Natural killer cell (primary cell): ENCODE measurements around the gene GPBP1. TPM values are rescaled to one million over a fixed set of nuclear protein-coding genes. Genes with fewer than 3 reads are reported as not detected.

Experiments used
- ATAC-seq, 3 donors: fragments of 150-1000 bp in 2 of 3; fragments of 200-7000 bp in 1 of 3; cut with Tn5 transposase; 1 replicate in 1 of 3; 2 replicates in 2 of 3; pipeline ENCODE4 v1.10.0; 2021; ENCODE audit warnings: mild to moderate bottlenecking in 2 of 3, moderate library complexity in 2 of 3
- DNase-seq, 2 donors: peaks; one replicate each; pipeline versions ENCODE4 v3.0.0 to v3.0.0-alpha.2; 2013 to 2021; ENCODE audit warnings: mixed read lengths in 1 of 2
- H3K27ac ChIP-seq: one replicate; pipeline ENCODE4 v1.5.1; 2013; ENCODE audit warnings: mild to moderate bottlenecking, low read length
- H3K27me3 ChIP-seq: one replicate; pipeline ENCODE4 v1.6.1; 2013; ENCODE audit warnings: low read length; ENCODE audit not compliant: control insufficient read depth, insufficient read depth
- H3K36me3 ChIP-seq: one replicate; pipeline ENCODE4 v1.6.1; 2013; ENCODE audit warnings: low read length; ENCODE audit not compliant: control insufficient read depth, insufficient read depth
- H3K4me1 ChIP-seq: one replicate; pipeline ENCODE4 v1.6.1; 2013; ENCODE audit warnings: low read length; ENCODE audit not compliant: control insufficient read depth, insufficient read depth
- H3K4me3 ChIP-seq: one replicate; pipeline ENCODE4 v1.5.1; 2013; ENCODE audit warnings: low read length
- H3K9me3 ChIP-seq: one replicate; pipeline ENCODE4 v1.6.1; 2013; ENCODE audit warnings: low read length; ENCODE audit not compliant: control insufficient read depth, insufficient read depth
- H3K27ac Mint-ChIP-seq, 2 donors: one replicate each; pipeline ENCODE4 v1.8.0; 2022; ENCODE audit warnings: mild to moderate bottlenecking in 2 of 2, mixed read lengths in 2 of 2, moderate library complexity in 1 of 2
- H3K27me3 Mint-ChIP-seq, 2 donors: one replicate each; pipeline ENCODE4 v1.8.0; 2022; ENCODE audit warnings: low read depth in 2 of 2, mixed read lengths in 2 of 2
- H3K36me3 Mint-ChIP-seq: one replicate; pipeline ENCODE4 v1.8.0; 2022; ENCODE audit warnings: mixed read lengths
- H3K4me1 Mint-ChIP-seq, 2 donors: one replicate each; pipeline ENCODE4 v1.8.0; 2022; ENCODE audit warnings: mixed read lengths in 2 of 2
- H3K4me3 Mint-ChIP-seq: one replicate; pipeline ENCODE4 v1.8.0; 2022; ENCODE audit warnings: mild to moderate bottlenecking, moderate library complexity, mixed read lengths
- H3K9me3 Mint-ChIP-seq, 2 donors: one replicate each; pipeline ENCODE4 v1.8.0; 2022; ENCODE audit warnings: mixed read lengths in 2 of 2
- WGBS: methylation state at CpG from one replicate; pipeline ENCODE4 v1.1.7; 2013; ENCODE audit warnings: missing lambda C conversion rate; ENCODE audit not compliant: insufficient coverage; 5-methylcytosine and 5-hydroxymethylcytosine counted together
- intact Hi-C: fragments of 100-400 bp; cut with micrococcal nuclease; formaldehyde crosslinking; loops from one replicate; pipeline ENCODE4 v1.14.2; 2022
- total RNA-seq, 4 donors: library from RNA; stranded (reverse); fragments of 120-200 nt in 1 of 4; gene quantifications; one replicate each; pipeline versions ENCODE4 v1.2.3 to v1.2.4, GENCODE V29; 2013 to 2022
- TF ChIP-seq, protein P1 (sequence below): fragments of 200-600 bp; IDR thresholded peaks from one replicate; pipeline ENCODE4 v1.8.0; 2022; ENCODE audit warnings: antibody characterized with exemption

The GPBP1 gene
- total RNA-seq, 3 donors from 2014 or later (not counting 1 experiment from before 2014, with no cell fraction given): 104 to 130 (median 118) TPM

GRCh38 chr5:57179262-57180200 lies 5.7 kb downstream of the GPBP1 start:
- WGBS: 22% methylated on average over 12 of the region's 12 CpGs
- peaks cover 17% of the 10 kb centered on the region for H3K36me3 ChIP-seq
- Mint-ChIP-seq H3K4me1 (peaks cover 65 to 73% of the 10 kb centered on the region in 2 donors), H3K36me3 (no peaks in the 10 kb centered on the region), H3K27me3 (no peaks in the 10 kb centered on the region), H3K27ac (peak overlapping the region; percentile 76 to 98), H3K9me3 (no peaks in the 10 kb centered on the region), H3K4me3 (peak overlapping the region; percentile 83)
- intact Hi-C loops: loop anchor here (10.0 kb wide), 1 partner anchor 1185 kb away; the partner anchor contains the start of gene IL6ST
- H3K27ac ChIP-seq: peak overlapping the region; percentile 8
- H3K4me1 ChIP-seq: peaks cover 69% of the 10 kb centered on the region
- ATAC-seq (no peak), DNase-seq (no peak)
- TF ChIP-seq, protein P1, sequence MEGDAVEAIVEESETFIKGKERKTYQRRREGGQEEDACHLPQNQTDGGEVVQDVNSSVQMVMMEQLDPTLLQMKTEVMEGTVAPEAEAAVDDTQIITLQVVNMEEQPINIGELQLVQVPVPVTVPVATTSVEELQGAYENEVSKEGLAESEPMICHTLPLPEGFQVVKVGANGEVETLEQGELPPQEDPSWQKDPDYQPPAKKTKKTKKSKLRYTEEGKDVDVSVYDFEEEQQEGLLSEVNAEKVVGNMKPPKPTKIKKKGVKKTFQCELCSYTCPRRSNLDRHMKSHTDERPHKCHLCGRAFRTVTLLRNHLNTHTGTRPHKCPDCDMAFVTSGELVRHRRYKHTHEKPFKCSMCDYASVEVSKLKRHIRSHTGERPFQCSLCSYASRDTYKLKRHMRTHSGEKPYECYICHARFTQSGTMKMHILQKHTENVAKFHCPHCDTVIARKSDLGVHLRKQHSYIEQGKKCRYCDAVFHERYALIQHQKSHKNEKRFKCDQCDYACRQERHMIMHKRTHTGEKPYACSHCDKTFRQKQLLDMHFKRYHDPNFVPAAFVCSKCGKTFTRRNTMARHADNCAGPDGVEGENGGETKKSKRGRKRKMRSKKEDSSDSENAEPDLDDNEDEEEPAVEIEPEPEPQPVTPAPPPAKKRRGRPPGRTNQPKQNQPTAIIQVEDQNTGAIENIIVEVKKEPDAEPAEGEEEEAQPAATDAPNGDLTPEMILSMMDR: no peak
- H3K27me3 ChIP-seq: no peaks in the 10 kb centered on the region
- H3K9me3 ChIP-seq: no peaks in the 10 kb centered on the region
- H3K4me3 ChIP-seq: peak overlapping the region; percentile 4

DNA sequence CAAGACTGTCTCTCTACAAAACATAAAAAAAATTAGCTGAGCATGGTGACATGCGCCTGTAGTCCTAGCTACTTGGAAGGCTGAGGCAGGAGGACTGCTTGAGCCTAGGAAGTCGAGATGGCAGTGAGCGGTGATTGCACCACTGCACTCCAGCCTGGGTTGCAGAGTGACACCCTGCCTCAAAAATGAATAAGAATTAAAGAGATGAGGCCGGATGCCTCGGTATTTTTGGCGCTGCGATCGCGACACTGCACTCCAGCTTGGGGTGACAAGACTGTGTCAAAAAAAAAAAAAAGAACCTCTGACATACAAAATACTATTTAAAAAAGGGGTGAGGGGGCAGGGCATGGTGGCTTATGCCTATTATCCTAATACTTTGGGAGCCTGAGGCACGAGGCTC lies 7.3 kb downstream of the GPBP1 start:
- Mint-ChIP-seq H3K27ac (peak overlapping the region; percentile 76 to 98), H3K36me3 (no peaks in the 10 kb centered on the region), H3K4me3 (peak overlapping the region; percentile 83), H3K27me3 (no peaks in the 10 kb centered on the region), H3K9me3 (no peaks in the 10 kb centered on the region), H3K4me1 (peaks cover 65 to 74% of the 10 kb centered on the region in 2 donors)
- ATAC-seq: peak; percentile 68 to 72 (median 68)
- H3K36me3 ChIP-seq: peaks cover 17% of the 10 kb centered on the region
- no peaks in the 10 kb centered on the region for H3K27me3 ChIP-seq
- H3K4me1 ChIP-seq: peaks cover 78% of the 10 kb centered on the region
- no peaks in the 10 kb centered on the region for H3K9me3 ChIP-seq
- WGBS: 38% methylated on average over 10 of the region's 10 CpGs
- intact Hi-C loops: no loop called here
- H3K27ac ChIP-seq: no peak overlapping the region
- TF ChIP-seq, protein P1: no peak
- DNase-seq: peak; percentile 33 to 49
- H3K4me3 ChIP-seq: no peak overlapping the region

GRCh38 chr5:57184322-57184721 lies 10.5 kb downstream of the GPBP1 start:
- Mint-ChIP-seq H3K9me3 (no peaks in the 10 kb centered on the region), H3K27ac (peak overlapping the region; percentile 57 to 61), H3K27me3 (no peaks in the 10 kb centered on the region), H3K36me3 (no peaks in the 10 kb centered on the region), H3K4me3 (peak overlapping the region; percentile 50), H3K4me1 (peaks cover 69 to 79% of the 10 kb centered on the region in 2 donors)
- no peak for DNase-seq
- Histone ChIP-seq H3K9me3 (no peaks in the 10 kb centered on the region), H3K36me3 (peaks cover 14% of the 10 kb centered on the region), H3K27me3 (no peaks in the 10 kb centered on the region), H3K4me1 (peaks cover 86% of the 10 kb centered on the region), H3K4me3 (no peak overlapping the region), H3K27ac (no peak overlapping the region)
- intact Hi-C loops: no loop called here
- ATAC-seq: peak in 1 of 3 donors; percentile 14
- WGBS: 97% methylated on average over 2 of the region's 2 CpGs
- TF ChIP-seq, protein P1: no peak
